HepG2 (cell line): ENCODE data around the gene ASB16. TPM values are rescaled to one million over a fixed set of nuclear protein-coding genes. Genes with fewer than 3 reads are reported as not detected.

ENCODE experiments used
- CCDC6 ChIP-seq: sonication (generic); formaldehyde crosslinking; IDR thresholded peaks from 2 replicates; pipeline ENCODE4 v1.8.1; 2022; ENCODE audit warnings: mild to moderate bottlenecking, missing genetic modification reagents, moderate library complexity
- ELF3 ChIP-seq: IDR thresholded peaks from 2 replicates; pipeline ENCODE4 v1.6.1; 2016; ENCODE audit warnings: missing genetic modification reagents, missing compliant biosample characterization
- KMT2B ChIP-seq: IDR thresholded peaks from 2 replicates; pipeline ENCODE4 v1.6.1; 2016; ENCODE audit warnings: missing genetic modification reagents, missing compliant biosample characterization
- MEF2D ChIP-seq: sonication (generic); formaldehyde crosslinking; IDR thresholded peaks from 2 replicates; pipeline ENCODE4 v1.5.1; 2020; ENCODE audit warnings: mild to moderate bottlenecking, missing genetic modification reagents
- MIER3 ChIP-seq: IDR thresholded peaks from 2 replicates; pipeline ENCODE4 v1.6.1; 2016; ENCODE audit warnings: missing compliant biosample characterization, borderline replicate concordance
- MTF1 ChIP-seq: sonication (generic); formaldehyde crosslinking; IDR thresholded peaks from 2 replicates; pipeline ENCODE4 v1.5.0; 2020; ENCODE audit warnings: missing genetic modification reagents
- MYPOP ChIP-seq: sonication (generic); formaldehyde crosslinking; IDR thresholded peaks from 2 replicates; pipeline ENCODE4 v1.8.1; 2023; ENCODE audit warnings: mild to moderate bottlenecking, moderate library complexity, missing genetic modification reagents
- NFKB2 ChIP-seq: sonication (generic); formaldehyde crosslinking; IDR thresholded peaks from 2 replicates; pipeline ENCODE4 v1.4.0; 2020; ENCODE audit warnings: missing genetic modification reagents, borderline replicate concordance
- RNF2 ChIP-seq: fragments of 450-650 bp; conservative IDR thresholded peaks from 2 replicates; pipeline ENCODE4 v1.6.1; 2016; ENCODE audit warnings: low read depth
- RXRA ChIP-seq: sonication (generic); formaldehyde crosslinking; IDR thresholded peaks from 2 replicates; pipeline ENCODE4 v1.5.1; 2020; ENCODE audit warnings: missing genetic modification reagents
- SAFB2 ChIP-seq: sonication (generic); formaldehyde crosslinking; IDR thresholded peaks from 2 replicates; pipeline ENCODE4 v1.5.1; 2020; ENCODE audit warnings: missing genetic modification reagents, low read depth, mild to moderate bottlenecking, borderline replicate concordance
- STAG1 ChIP-seq: sonication (generic); formaldehyde crosslinking; IDR thresholded peaks from 2 replicates; pipeline ENCODE4 v1.4.0; 2020; ENCODE audit warnings: missing genetic modification reagents
- TOPORS ChIP-seq: sonication (generic); formaldehyde crosslinking; IDR thresholded peaks from 2 replicates; pipeline ENCODE4 v1.8.0; 2023; ENCODE audit warnings: mild to moderate bottlenecking, missing genetic modification reagents
- YEATS2 ChIP-seq: sonication (generic); formaldehyde crosslinking; IDR thresholded peaks from 2 replicates; pipeline ENCODE4 v1.4.0; 2020; ENCODE audit warnings: missing genetic modification reagents, borderline replicate concordance
- ZHX1 ChIP-seq: sonication (generic); formaldehyde crosslinking; IDR thresholded peaks from 2 replicates; pipeline ENCODE4 v1.8.1; 2022; ENCODE audit warnings: low read depth, mild to moderate bottlenecking, missing genetic modification reagents
- ZNF281 ChIP-seq: sonication (generic); formaldehyde crosslinking; IDR thresholded peaks from 2 replicates; pipeline ENCODE4 v1.4.0; 2020; ENCODE audit warnings: missing genetic modification reagents, borderline replicate concordance
- ZNF354B ChIP-seq: sonication (generic); formaldehyde crosslinking; IDR thresholded peaks from 2 replicates; pipeline ENCODE4 v1.8.0; 2022; ENCODE audit warnings: mild to moderate bottlenecking, missing genetic modification reagents
- ZNF749 ChIP-seq: sonication (generic); formaldehyde crosslinking; IDR thresholded peaks from 2 replicates; pipeline ENCODE4 v1.8.0; 2022; ENCODE audit warnings: mild to moderate bottlenecking, missing genetic modification reagents, moderate library complexity, borderline replicate concordance
- ZNF792 ChIP-seq: IDR thresholded peaks from 2 replicates; pipeline ENCODE4 v1.6.1; 2016
- ZSCAN9 ChIP-seq: IDR thresholded peaks from 2 replicates; pipeline ENCODE4 v1.6.1; 2016; ENCODE audit warnings: borderline replicate concordance
- polyA plus RNA-seq, 8 experiments: library from polyadenylated mRNA; depleted of rRNA in 3 of 8; stranded (reverse) in 7 of 8; unstranded in 1 of 8; fragments of >200 nt; fragmentation: Illumina TruSeq in 4 of 8; extraction: Trizol in 4 of 8; gene quantifications; 2 replicates each; pipeline versions ENCODE4 v1.2.1 to v1.2.3, GENCODE V29; 2011 to 2016; ENCODE audit warnings: low read depth in 4 of 8, missing spikeins in 1 of 8, mixed read lengths in 1 of 8; ENCODE audit not compliant: insufficient read depth in 1 of 8
- total RNA-seq, 5 experiments: library from RNA; depleted of rRNA; stranded (reverse); fragments of >200 nt; fragmentation: Illumina TruSeq; extraction: Trizol; gene quantifications; 2 replicates each; pipeline ENCODE4 v1.2.3, GENCODE V29; 2016; ENCODE audit warnings: low read depth in 1 of 5
- TF ChIP-seq, protein P1 (sequence below): sonication (generic); formaldehyde crosslinking; IDR thresholded peaks from 2 replicates; pipeline ENCODE4 v1.9.0; 2022; ENCODE audit warnings: missing genetic modification reagents, mild to moderate bottlenecking, borderline replicate concordance

ASB16 gene
- total and polyA plus RNA-seq, 2 of the 13 experiments (the other 11 are each of a cell fraction or from before 2014, with no cell fraction given), result 0.07 TPM; not detected in 1

- TF ChIP-seq, protein P1, sequence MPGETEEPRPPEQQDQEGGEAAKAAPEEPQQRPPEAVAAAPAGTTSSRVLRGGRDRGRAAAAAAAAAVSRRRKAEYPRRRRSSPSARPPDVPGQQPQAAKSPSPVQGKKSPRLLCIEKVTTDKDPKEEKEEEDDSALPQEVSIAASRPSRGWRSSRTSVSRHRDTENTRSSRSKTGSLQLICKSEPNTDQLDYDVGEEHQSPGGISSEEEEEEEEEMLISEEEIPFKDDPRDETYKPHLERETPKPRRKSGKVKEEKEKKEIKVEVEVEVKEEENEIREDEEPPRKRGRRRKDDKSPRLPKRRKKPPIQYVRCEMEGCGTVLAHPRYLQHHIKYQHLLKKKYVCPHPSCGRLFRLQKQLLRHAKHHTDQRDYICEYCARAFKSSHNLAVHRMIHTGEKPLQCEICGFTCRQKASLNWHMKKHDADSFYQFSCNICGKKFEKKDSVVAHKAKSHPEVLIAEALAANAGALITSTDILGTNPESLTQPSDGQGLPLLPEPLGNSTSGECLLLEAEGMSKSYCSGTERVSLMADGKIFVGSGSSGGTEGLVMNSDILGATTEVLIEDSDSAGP, result peak; percentile 81
- TF ChIP-seq YEATS2 (CRISPR knock-in tag) (peak; percentile 41; the same call in 1 of the 2 replicates), ZSCAN9 (CRISPR knock-in tag) (peak; percentile 28; the same call in 1 of the 2 replicates), MEF2D (CRISPR knock-in tag) (peak; percentile 93), MYPOP (CRISPR knock-in tag) (peak; percentile 22; the same call in 1 of the 2 replicates), SAFB2 (0 out of 2 replicates have a peak, but pooled peaks have one; percentile 67), TOPORS (0 out of 2 replicates have a peak, but pooled peaks have one; percentile 32), ELF3 (CRISPR knock-in tag) (0 out of 2 replicates have a peak, but pooled peaks have one; percentile 29), RNF2 (no peak), NFKB2 (CRISPR knock-in tag) (no peak; the same call in 1 of the 2 replicates), MIER3 (CRISPR knock-in tag) (no peak; the same call in 1 of the 2 replicates), ZNF749 (CRISPR knock-in tag) (0 out of 2 replicates have a peak, but pooled peaks have one; percentile 22), STAG1 (peak; percentile 10; the same call in 1 of the 2 replicates), KMT2B (CRISPR knock-in tag) (peak; percentile 42; the same call in 1 of the 2 replicates), RXRA (CRISPR knock-in tag) (peak; percentile 74), ZNF281 (CRISPR knock-in tag) (0 out of 2 replicates have a peak, but pooled peaks have one; percentile 59), CCDC6 (CRISPR knock-in tag) (no peak), ZHX1 (CRISPR knock-in tag) (peak; percentile 19; the same call in 1 of the 2 replicates), MTF1 (CRISPR knock-in tag) (no peak), ZNF792 (peak; percentile 70), ZNF354B (peak; percentile 48; the same call in 1 of the 2 replicates)
Measured at GRCh38 chr17:44137891-44138709, 32.4 kb upstream of the ASB16 start (continued).
